Measurements from ENCODE around the gene PNPLA3.

The PNPLA3 gene

DNA sequence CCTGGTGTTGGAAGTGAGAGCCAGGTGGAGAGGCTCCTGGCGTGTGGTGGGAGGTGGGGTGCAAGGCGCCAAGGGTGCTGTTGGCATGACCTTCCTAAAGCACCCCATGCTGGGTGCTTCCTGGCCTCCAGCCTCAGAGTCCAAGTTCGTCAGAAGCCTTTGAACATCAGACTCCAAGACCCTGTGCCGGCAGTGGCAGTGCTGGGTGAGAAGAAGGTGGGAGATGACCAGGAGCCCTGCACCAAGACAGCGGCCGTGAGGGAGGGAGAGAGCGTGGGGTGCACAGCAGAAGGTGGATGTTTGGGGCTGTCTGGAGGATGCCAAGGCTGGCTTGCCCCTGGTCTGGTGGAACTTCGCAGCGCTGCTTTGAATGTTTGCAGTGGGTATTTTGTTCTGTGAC, 70.8 kb downstream of the PNPLA3 start:
- ATAC-seq = no peak

DNA sequence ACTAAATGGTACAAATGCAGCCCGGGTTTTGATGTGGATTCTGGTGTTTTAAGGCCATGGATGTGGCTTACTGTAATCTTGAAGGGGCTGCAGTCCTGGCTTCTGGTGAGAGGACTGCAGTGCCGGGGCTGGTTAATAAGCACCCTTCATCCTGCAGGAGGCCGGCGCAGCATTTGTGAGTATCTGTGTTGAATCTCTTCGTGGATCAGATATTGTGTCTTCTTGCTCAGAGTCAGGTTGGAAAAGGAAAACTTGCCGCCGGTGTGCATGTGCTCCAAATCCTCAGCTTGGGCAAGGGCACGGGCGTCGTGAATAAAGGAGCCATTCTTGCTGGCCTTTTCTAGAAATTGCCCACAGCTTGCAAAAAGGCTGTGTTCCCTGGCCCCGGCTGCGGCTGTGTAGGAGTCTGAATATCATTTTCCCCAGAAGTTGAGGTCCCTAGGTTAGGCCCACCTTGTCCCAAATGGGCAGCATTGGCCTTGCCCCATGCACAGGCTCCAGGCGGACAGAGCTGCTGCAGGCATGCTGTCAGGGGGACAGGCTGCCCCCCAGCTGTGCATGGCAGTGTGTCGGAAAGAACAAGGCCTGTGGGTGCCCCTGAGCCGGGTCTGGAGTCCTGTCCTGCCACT, 71.6 kb downstream of the PNPLA3 start:
- ATAC-seq = no peak

DNA sequence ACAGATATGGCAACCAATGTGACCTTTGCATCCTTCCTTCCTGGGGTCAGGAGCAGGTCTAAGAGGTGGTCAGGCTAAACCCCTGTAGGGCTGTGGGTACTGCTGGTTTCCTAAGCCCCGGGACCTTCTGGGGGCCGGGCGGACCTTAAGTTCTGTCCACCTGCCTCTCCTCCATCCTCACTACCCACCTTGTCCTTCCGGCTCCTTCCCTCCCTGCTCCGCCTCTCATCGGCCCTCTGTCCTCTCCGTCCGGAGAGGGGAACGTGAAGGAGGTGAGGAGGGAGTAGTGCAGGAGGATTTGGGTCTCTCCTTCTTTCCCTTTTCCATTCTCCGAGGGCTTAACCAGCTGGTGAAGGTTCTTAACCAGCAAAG, 72.2 kb downstream of the PNPLA3 start:
- ATAC-seq = peak; percentile 7 to 15

GRCh38 chr22:43996170-43996980, 72.8 kb downstream of the PNPLA3 start:
- peak; percentile 78 to 88 for ATAC-seq

DNA sequence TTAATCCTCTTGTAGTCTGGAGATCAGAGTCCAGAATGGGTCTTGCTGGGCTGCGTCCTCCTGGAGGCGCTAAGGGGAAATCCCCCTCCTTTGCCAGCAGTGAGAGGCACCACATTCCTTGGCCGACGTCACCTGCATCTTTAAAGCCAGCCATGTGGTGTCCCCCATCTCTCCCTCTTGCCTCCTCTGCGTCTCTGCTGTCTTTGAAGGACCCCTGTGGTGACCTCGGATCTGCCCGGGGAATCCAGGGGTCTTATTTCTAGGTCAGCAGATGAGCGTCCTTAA, 73.3 kb downstream of the PNPLA3 start:
- ATAC-seq = no peak

Data from activated CD4-positive, CD25-positive, alpha-beta regulatory T cell treated with anti-CD3 and anti-CD28 coated beads, Interleukin-2, amount 50 U/mL, for 24 hours (primary cell).